NCI-H1930 (cell line): Measurements from ENCODE around the gene IQCF5.
"Not testable (repeated sequence)": the region's sequence is repeated elsewhere in the genome, so short reads cannot be mapped to it uniquely, and the experiment has no call there.

Source experiments
- DNase-seq, 2 experiments: peaks; one replicate each; lab custom pipeline; 2025; lab: John Stamatoyannopoulos, UW

Gene IQCF5

DNA sequence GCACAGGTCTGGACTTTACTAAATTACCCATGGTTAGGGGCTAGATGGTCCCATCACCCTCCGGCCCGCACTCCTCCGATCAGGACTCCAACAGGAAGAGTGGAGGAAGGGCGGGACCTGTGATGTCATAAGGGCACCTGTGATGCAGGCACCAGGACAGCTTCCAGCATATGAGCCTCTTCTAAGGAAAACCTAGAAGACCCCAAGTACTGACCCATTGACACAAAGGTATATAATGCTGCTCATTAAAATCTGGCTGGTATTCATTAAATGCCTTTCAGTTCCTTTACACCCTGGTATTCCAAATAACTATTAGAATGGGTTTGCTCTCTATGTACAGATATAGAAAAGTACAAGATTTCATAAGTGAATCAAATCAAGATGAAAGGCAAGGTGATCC lies at the start of gene IQCF5:
Gene IQCF5, minus strand, starts transcription at position 101 of the 400 bp plus-strand sequence. Its CDS starts 70 bp downstream, at position 31.
- DNase-seq, result no peak

DNA sequence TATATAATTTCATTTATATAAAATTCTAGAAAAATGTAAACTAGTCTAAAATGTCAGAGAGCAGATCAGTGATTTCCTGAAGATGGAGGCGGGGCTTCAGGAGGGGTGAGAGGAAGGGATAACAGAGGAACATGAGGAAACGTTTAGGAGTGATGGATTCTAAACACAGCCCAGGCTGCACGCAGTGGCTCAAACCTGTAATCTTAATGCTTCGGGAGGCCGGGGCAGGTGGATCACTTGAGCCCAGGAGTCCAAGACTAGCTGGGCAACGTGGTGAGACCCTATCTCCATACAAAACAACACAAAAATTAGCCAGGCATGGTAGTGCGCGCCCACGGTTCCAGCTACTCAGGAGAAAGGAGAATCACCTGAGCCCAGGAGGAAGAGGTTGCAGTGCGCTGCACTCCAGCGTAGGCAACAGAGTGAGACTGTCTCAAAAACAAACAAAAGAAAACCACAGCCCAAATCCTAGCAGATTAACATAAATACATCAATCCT lies 45.7 kb upstream of the IQCF5 start:
- no peak for DNase-seq

GRCh38 chr3:51916418-51916817 lies 41.0 kb upstream of the IQCF5 start:
- DNase-seq, result no peak

DNA sequence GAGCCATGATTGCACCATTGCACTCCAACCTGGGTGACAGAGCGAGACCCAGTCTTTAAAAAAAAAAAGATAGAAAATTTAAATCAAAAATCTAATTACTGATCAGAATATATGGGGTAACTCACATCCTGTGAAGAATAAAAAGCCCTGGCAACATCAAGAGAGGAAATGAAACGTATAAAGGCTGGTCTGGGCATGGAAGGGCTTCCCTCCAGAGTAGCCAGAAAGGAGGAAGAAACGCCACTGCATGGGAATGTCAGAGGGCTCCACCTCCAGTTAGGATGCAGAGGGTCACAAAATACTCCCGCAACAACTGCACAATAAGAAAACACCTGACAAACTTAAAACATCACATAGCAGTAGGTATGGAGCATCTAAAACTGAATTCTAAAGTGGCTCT lies 32.6 kb upstream of the IQCF5 start:
- no peak for DNase-seq

- DNase-seq, result no peak
Measured at GRCh38 chr3:51904034-51904823, 28.8 kb upstream of the IQCF5 start.

DNA sequence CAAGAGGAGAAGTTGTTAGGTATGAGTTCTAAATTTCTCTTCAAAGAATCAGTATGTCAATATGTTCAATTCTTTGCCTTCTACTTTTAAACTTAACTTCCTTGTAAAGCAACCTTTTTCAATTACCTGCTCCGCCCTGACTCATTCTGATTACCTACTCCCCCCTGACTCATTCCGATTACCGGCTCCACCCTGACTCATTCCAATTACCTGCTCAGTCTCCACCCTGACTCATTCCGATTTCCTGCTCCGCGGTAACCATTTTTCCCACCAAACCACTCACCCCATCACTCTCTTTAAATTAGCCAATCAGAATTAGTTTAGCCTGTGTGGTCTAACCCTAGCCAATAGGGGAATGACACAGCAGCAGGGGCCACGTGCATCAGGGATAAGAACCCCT lies 27.0 kb upstream of the IQCF5 start:
- DNase-seq, result not testable (repeated sequence)

DNA sequence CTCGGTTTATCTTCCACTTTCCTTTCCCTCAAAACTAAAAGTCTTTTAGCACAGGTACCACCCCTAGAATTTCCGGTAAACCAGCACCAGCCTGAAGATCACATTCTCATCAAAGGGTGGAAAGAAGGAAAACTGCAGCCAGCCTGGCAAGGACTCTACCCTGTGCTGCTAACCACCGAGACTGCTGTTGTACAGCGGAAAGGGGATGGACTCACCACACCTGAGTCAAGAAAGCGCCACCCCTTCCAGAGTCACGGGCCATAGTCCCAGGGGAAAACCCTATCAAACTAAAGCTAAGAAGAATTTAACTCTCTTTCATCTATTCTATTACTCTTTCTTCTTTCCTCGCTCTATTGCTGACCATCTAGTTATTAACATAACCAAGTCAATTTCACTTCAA lies 24.6 kb upstream of the IQCF5 start:
- DNase-seq, result not testable (repeated sequence)

DNA sequence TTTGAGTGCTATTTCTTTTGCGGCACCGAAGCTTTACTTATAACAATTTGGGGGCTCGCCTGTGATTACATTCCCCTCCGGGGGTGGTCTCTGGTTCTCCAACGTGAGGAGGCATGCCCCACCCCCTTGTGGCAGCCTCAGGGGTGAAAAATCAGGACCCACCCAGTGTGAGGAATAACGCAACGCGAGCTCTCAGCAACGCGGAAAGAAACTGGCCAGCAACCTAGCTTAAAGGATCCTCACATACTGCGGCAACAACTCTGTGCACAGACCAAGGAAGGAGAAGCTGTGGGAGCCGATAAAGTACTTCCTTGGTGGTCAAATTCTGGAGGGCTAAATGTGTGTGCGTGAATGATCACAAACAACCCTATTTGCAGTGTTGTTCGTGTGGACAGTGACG lies 22.0 kb upstream of the IQCF5 start:
- DNase-seq, result no peak

DNA sequence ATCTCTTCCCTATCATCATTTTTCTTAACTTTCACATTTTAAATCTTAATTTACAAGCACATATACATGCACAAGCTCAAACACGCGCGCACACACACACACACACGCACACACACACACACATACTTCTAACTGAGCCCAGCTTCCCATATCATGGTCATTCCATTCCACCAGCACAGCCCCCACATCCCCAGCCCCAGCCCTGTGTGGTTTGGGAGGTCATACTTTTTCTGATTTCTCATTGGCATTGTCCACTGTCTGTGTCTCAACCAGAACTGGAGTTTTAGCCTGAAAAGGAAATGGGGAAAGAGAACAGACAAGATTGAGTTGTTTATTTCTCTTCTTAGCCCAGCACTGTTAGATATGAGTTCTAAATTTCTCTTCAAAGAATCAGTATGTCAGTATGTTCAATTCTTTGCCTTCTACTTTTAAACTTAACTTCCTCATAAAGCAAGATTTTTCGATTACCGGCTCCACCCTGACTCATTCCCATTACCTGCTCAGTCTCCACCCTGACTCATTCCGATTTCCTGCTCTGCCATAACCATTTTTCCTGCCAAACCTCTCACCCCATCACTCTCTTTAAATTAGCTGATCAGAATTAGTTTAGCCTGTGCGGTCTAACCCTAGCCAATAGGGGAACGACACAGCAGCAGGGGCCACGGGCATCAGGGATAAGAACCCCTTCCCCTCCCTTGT lies 21.4 kb upstream of the IQCF5 start:
- DNase-seq, result no peak

GRCh38 chr3:51894939-51895338 lies 19.5 kb upstream of the IQCF5 start:
- no peak for DNase-seq

GRCh38 chr3:51894391-51894790 lies 19.0 kb upstream of the IQCF5 start:
- no peak for DNase-seq

GRCh38 chr3:51891242-51892039 lies 16.0 kb upstream of the IQCF5 start:
- no peak for DNase-seq

DNA sequence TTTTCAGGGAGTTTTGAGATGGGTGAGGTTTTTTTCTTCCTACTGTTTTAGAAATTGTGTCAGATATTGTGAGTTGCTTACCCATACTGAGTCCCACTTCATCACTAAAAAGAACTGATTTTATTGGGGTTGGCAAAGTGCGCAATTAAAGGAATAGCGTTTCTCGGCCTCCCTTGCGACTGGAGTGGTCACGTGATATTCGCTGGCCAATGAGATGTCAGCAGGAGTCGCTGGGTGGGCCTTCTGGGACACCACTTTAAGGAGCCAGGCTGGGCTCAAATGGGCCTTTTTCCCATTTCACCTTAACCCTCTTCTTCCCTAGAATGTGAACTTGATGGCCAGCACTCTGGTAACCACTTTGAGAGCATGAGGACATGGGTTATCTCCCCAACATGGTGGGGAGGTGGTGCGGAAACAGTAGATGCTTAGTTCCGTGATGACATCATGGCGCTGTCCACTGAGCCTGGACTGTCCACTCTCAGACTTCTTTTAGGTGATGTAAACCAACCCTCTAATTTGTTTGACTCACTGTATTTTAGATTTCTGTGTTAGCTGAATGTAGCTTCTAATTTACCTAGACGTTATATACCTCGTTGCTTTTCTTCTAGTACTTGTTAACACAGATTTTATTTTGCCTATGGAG lies 13.2 kb upstream of the IQCF5 start:
- no peak for DNase-seq

- DNase-seq, result no peak
Measured at GRCh38 chr3:51887620-51888019, 12.2 kb upstream of the IQCF5 start.

DNA sequence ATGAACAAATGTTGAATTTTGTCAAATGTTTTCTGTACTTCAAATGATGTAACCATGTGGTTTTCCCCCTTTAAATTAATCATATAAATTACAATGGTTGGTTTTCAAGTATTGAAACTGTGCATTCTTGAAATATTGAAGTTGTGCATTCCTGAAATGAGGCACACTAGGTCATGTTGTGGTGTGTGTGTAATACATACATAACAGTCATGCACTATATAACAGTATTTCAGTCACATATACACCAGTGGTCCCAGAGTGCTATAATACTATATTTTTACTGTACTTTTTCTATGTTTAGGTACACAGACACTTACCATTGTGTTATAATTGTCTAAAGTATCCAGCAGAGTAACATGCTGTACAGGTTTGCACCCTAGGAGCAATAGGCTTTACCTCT lies 11.0 kb upstream of the IQCF5 start:
- no peak for DNase-seq

DNA sequence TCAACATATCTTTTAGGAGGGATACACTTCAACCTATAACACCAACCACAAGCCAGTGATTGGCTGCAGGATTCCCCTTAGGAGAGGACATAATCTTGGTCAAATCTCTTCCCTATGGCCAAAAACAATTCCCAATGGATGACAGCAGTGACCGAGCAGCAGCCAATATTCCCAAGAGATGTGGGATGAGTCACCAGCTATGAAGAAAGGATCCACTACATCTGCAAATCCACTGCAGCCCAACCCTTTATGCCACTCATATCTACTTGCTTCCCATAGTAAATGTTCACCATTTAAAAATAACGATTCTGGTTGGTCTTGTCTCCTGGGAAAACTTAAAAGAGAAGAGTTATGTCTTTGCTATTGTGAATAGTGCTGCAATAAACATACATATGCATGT lies 4.5 kb upstream of the IQCF5 start:
- DNase-seq, result no peak

- no peak for DNase-seq
Measured at GRCh38 chr3:51876186-51876585, 785 bp upstream of the IQCF5 start.

DNA sequence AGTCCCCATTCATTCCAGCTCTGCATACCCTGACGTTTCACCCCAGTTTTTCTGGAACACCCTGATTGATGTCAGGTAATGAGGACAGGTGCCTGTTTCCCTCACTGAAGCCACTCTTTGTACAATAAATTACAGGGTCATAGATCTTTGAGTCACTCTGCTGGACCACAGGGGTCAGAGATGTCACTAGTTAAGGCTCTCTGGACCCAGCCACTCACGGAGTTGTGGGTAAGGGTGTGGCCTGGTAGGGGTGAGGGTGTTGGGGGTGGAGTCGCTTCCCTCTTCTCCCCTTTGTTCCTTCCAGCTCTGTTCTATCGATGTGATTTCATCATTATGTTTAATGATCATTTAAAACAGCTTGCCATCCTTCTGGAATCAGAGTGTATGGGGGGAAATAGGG lies 512 bp downstream of the IQCF5 start:
- no peak for DNase-seq

DNA sequence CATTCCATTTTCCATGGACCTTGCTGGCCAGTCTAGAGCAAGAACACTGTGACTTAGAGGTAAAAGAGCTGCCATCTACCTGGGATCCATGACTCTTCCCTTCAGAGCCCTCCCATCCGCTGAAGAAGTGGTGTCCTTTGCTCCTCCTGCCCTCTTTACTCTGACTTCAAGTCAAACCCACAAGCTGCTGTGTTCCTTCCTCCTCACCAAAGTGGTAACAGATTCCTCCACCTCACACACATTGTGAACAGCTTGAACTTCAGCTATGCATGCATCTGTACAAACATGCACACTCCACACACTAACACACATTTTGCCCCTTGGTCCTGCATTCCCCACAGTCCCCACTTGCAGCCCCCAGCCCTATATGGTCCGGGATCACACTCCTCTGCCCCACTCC lies 990 bp downstream of the IQCF5 start:
- DNase-seq, result no peak

GRCh38 chr3:51873876-51874275 lies 1.5 kb downstream of the IQCF5 start:
- DNase-seq, result no peak

GRCh38 chr3:51873253-51873766 lies 2.1 kb downstream of the IQCF5 start:
- no peak for DNase-seq

GRCh38 chr3:51869304-51869703 lies 6.1 kb downstream of the IQCF5 start:
- DNase-seq, result no peak
